WTC11 (cell line): Measurements from ENCODE around the gene KCNK7. TPM values are rescaled to one million over a fixed set of nuclear protein-coding genes. Genes with fewer than 3 reads are reported as not detected.

Source experiments
- ATAC-seq: fragments of 200-7000 bp; cut with Tn5 transposase; 2 replicates; pipeline ENCODE4 v1.10.0; 2021; ENCODE audit warnings: mild to moderate bottlenecking, moderate library complexity
- CTCF ChIA-PET: fragments of 300-600 bp; sonication (Branson Sonifier 250); formaldehyde crosslinking; loops from one replicate; lab custom pipeline; 2021; ENCODE audit warnings: antibody characterized with exemption; lab: Charles Lee
- POLR2A ChIA-PET: fragments of 350-600 bp; sonication (Branson Sonifier 250); formaldehyde crosslinking; loops from one replicate; lab custom pipeline; 2021; ENCODE audit warnings: antibody characterized with exemption; lab: Charles Lee
- DNase-seq: peaks from one replicate; pipeline ENCODE4 v3.0.0; 2021; ENCODE audit warnings: low spot score
- H3K27ac Mint-ChIP-seq: 2 replicates; pipeline ENCODE4 v1.8.0; 2021; ENCODE audit warnings: mixed read lengths
- H3K27me3 Mint-ChIP-seq: 2 replicates; pipeline ENCODE4 v1.8.0; 2021; ENCODE audit warnings: low read depth, mild to moderate bottlenecking, moderate library complexity, mixed read lengths
- H3K36me3 Mint-ChIP-seq: 2 replicates; pipeline ENCODE4 v1.8.0; 2021; ENCODE audit warnings: mixed read lengths
- H3K4me1 Mint-ChIP-seq: 2 replicates; pipeline ENCODE4 v1.8.0; 2022; ENCODE audit warnings: mixed read lengths
- H3K4me3 Mint-ChIP-seq: 2 replicates; pipeline ENCODE4 v1.8.0; 2021; ENCODE audit warnings: mild to moderate bottlenecking, moderate library complexity, mixed read lengths
- H3K9me3 Mint-ChIP-seq: 2 replicates; pipeline ENCODE4 v1.8.0; 2021; ENCODE audit warnings: mixed read lengths
- CBFB ChIP-seq: sonication (generic); formaldehyde crosslinking; IDR thresholded peaks from 2 replicates; pipeline ENCODE4 v1.8.1; 2022; ENCODE audit warnings: mild to moderate bottlenecking, low read depth, missing genetic modification reagents
- CREM ChIP-seq: sonication (generic); formaldehyde crosslinking; IDR thresholded peaks from 2 replicates; pipeline ENCODE4 v1.8.1; 2022; ENCODE audit warnings: mild to moderate bottlenecking, missing genetic modification reagents, moderate library complexity
- E2F5 ChIP-seq: sonication (generic); formaldehyde crosslinking; IDR thresholded peaks from 2 replicates; pipeline ENCODE4 v1.8.1; 2022; ENCODE audit warnings: mild to moderate bottlenecking, moderate library complexity, missing genetic modification reagents
- FOXK1 ChIP-seq: sonication (generic); formaldehyde crosslinking; IDR thresholded peaks from 2 replicates; pipeline ENCODE4 v1.8.0; 2022; ENCODE audit warnings: mild to moderate bottlenecking, moderate library complexity, missing genetic modification reagents
- FOXP1 ChIP-seq: sonication (generic); formaldehyde crosslinking; IDR thresholded peaks from 2 replicates; pipeline ENCODE4 v1.8.0; 2022; ENCODE audit warnings: missing genetic modification reagents, mild to moderate bottlenecking, moderate library complexity, borderline replicate concordance
- GABPB1 ChIP-seq: sonication (generic); formaldehyde crosslinking; IDR thresholded peaks from 2 replicates; pipeline ENCODE4 v1.8.1; 2023; ENCODE audit warnings: mild to moderate bottlenecking, missing genetic modification reagents
- HMGA2 ChIP-seq: fragments of 250-450 bp; sonication (Bioruptor Pico); IDR thresholded peaks from 2 replicates; pipeline ENCODE4 v1.4.0; 2021; ENCODE audit warnings: mild to moderate bottlenecking, moderate library complexity
- HMGXB4 ChIP-seq: sonication (generic); formaldehyde crosslinking; IDR thresholded peaks from 2 replicates; pipeline ENCODE4 v1.8.1; 2023; ENCODE audit warnings: mild to moderate bottlenecking, moderate library complexity, missing genetic modification reagents
- IRF1 ChIP-seq: sonication (generic); formaldehyde crosslinking; IDR thresholded peaks from 2 replicates; pipeline ENCODE4 v1.8.0; 2023; ENCODE audit warnings: missing genetic modification reagents
- KAT7 ChIP-seq: sonication (generic); formaldehyde crosslinking; IDR thresholded peaks from 2 replicates; pipeline ENCODE4 v1.8.1; 2023; ENCODE audit warnings: missing genetic modification reagents, mild to moderate bottlenecking, borderline replicate concordance
- MAX ChIP-seq: sonication (generic); formaldehyde crosslinking; IDR thresholded peaks from 2 replicates; pipeline ENCODE4 v1.8.0; 2022; ENCODE audit warnings: mild to moderate bottlenecking, missing genetic modification reagents
- NFYB ChIP-seq: sonication (generic); formaldehyde crosslinking; conservative IDR thresholded peaks from 2 replicates; pipeline ENCODE4 v1.8.0; 2022; ENCODE audit warnings: low read depth, missing genetic modification reagents
- NR1H2 ChIP-seq: sonication (generic); formaldehyde crosslinking; IDR thresholded peaks from 2 replicates; pipeline ENCODE4 v1.9.0; 2021; ENCODE audit warnings: mild to moderate bottlenecking, moderate library complexity, missing genetic modification reagents
- NR2C2 ChIP-seq: sonication (generic); formaldehyde crosslinking; IDR thresholded peaks from 2 replicates; pipeline ENCODE4 v1.8.0; 2022; ENCODE audit warnings: mild to moderate bottlenecking, missing genetic modification reagents
- RORB ChIP-seq: fragments of 250-450 bp; sonication (Bioruptor Pico); IDR thresholded peaks from 2 replicates; pipeline ENCODE4 v1.9.0; 2021; ENCODE audit warnings: mild to moderate bottlenecking
- SMAD3 ChIP-seq: sonication (generic); formaldehyde crosslinking; IDR thresholded peaks from 2 replicates; pipeline ENCODE4 v1.8.0; 2022; ENCODE audit warnings: missing genetic modification reagents, mild to moderate bottlenecking, borderline replicate concordance
- SP1 ChIP-seq: sonication (generic); formaldehyde crosslinking; conservative IDR thresholded peaks from 2 replicates; pipeline ENCODE4 v1.8.1; 2022; ENCODE audit warnings: missing genetic modification reagents
- ZBTB21 ChIP-seq: sonication (generic); formaldehyde crosslinking; IDR thresholded peaks from 2 replicates; pipeline ENCODE4 v1.8.1; 2023; ENCODE audit warnings: mild to moderate bottlenecking, missing genetic modification reagents, borderline replicate concordance
- ZBTB43 ChIP-seq: sonication (generic); formaldehyde crosslinking; IDR thresholded peaks from 2 replicates; pipeline ENCODE4 v1.8.1; 2023; ENCODE audit warnings: mild to moderate bottlenecking, missing genetic modification reagents
- ZNF138 ChIP-seq: sonication (generic); formaldehyde crosslinking; conservative IDR thresholded peaks from 2 replicates; pipeline ENCODE4 v1.8.1; 2022; ENCODE audit warnings: mild to moderate bottlenecking, moderate library complexity, missing genetic modification reagents
- ZNF219 ChIP-seq: sonication (generic); formaldehyde crosslinking; IDR thresholded peaks from 2 replicates; pipeline ENCODE4 v1.8.0; 2023; ENCODE audit warnings: missing genetic modification reagents, mild to moderate bottlenecking, borderline replicate concordance
- total RNA-seq: library from RNA; stranded (reverse); gene quantifications from 3 replicates; pipeline ENCODE4 v1.2.3, GENCODE V29; 2021

Gene KCNK7
- total RNA-seq, 1 experiment from 2014 or later = 1.4 TPM

- ATAC-seq = peak; percentile 0; the same call in 1 of the 2 replicates
- DNase-seq = peak; percentile 64
- ChIA-PET CTCF (interaction anchor here (0.9 to 16.2 kb wide), 12 partner anchors 9 to 499 kb away, joined by 4 to 311 read pairs (median 10); partner anchors contain the start of genes FAM89B, FIBP, KCNK7 and MUS81), POLR2A (interaction anchor here (0.9 to 1.3 kb wide), 5 partner anchors 9 to 117 kb away, joined by 5 to 7 read pairs (median 6); partner anchors contain the start of genes MALAT1, RELA and SIPA1)
- Mint-ChIP-seq H3K4me3 (peak overlapping the region; percentile 94), H3K27ac (peak overlapping the region; percentile 95), H3K4me1 (peaks cover 21% of the 10 kb centered on the region), H3K36me3 (peaks cover 11% of the 10 kb centered on the region), H3K27me3 (no peaks in the 10 kb centered on the region; the same call in 1 of the 2 replicates), H3K9me3 (no peaks in the 10 kb centered on the region)
- no peak for TF ChIP-seq ZBTB43 (CRISPR knock-in tag)
- TF ChIP-seq KAT7 (CRISPR knock-in tag) = no peak
- peak; percentile 34; the same call in 1 of the 2 replicates for TF ChIP-seq HMGXB4 (CRISPR knock-in tag)
- TF ChIP-seq FOXP1 (CRISPR knock-in tag) = no peak
- no peak for TF ChIP-seq ZNF138 (CRISPR knock-in tag)
- no peak for TF ChIP-seq IRF1 (CRISPR knock-in tag)
- no peak for TF ChIP-seq RORB
These were observed 20.5 kb upstream of the KCNK7 start for GRCh38 chr11:65615950-65616574.

- Mint-ChIP-seq H3K4me1 (peaks cover 21% of the 10 kb centered on the region), H3K36me3 (peaks cover 11% of the 10 kb centered on the region), H3K27me3 (no peaks in the 10 kb centered on the region; the same call in 1 of the 2 replicates), H3K27ac (peak within 1 kb of the TSS; percentile 98), H3K4me3 (peak within 1 kb of the TSS; percentile 94), H3K9me3 (no peaks in the 10 kb centered on the region)
- peak; percentile 91 for ATAC-seq
- ChIA-PET POLR2A (interaction anchor here (0.6 to 1.3 kb wide), 12 partner anchors 8 to 434 kb away, joined by 3 to 7 read pairs (median 4); partner anchors contain the start of genes EHBP1L1, MALAT1, RELA and SIPA1), CTCF (interaction anchor here (0.6 to 16.2 kb wide), 19 partner anchors 8 to 498 kb away, joined by 3 to 311 read pairs (median 6); partner anchors contain the start of genes CCDC85B, FAM89B, FIBP and KCNK7)
- TF ChIP-seq ZNF219 (CRISPR knock-in tag) (no peak), GABPB1 (CRISPR knock-in tag) (peak; percentile 89), E2F5 (0 out of 2 replicates have a peak, but pooled peaks have one; percentile 27), MAX (CRISPR knock-in tag) (peak; percentile 39; the same call in 1 of the 2 replicates), CREM (CRISPR knock-in tag) (peak; percentile 90), SMAD3 (no peak), NFYB (CRISPR knock-in tag) (peak; percentile 99), ZBTB21 (CRISPR knock-in tag) (peak; percentile 92), FOXK1 (CRISPR knock-in tag) (peak; percentile 62), NR2C2 (peak; percentile 98), IRF1 (CRISPR knock-in tag) (no peak), SP1 (CRISPR knock-in tag) (peak; percentile 98), HMGA2 (CRISPR knock-in tag) (no peak), CBFB (CRISPR knock-in tag) (no peak), NR1H2 (CRISPR knock-in tag) (no peak)
- peak; percentile 100 for DNase-seq
These were observed 19.8 kb upstream of the KCNK7 start, which contains the start of gene PCNX3 for GRCh38 chr11:65615229-65615949. Gene PCNX3, plus strand, starts transcription at chr11:65615776. Its CDS starts 536 bp downstream, at chr11:65616312.
